GM21576 (cell line): ENCODE results near the gene USP36.

ENCODE experiments used
- ATAC-seq: cut with Tn5 transposase; IDR thresholded peaks from one replicate; pipeline ENCODE4 v1.9.1; 2021; ENCODE audit warnings: mild to moderate bottlenecking, moderate library complexity; ENCODE audit not compliant: unreplicated experiment

The USP36 gene

DNA sequence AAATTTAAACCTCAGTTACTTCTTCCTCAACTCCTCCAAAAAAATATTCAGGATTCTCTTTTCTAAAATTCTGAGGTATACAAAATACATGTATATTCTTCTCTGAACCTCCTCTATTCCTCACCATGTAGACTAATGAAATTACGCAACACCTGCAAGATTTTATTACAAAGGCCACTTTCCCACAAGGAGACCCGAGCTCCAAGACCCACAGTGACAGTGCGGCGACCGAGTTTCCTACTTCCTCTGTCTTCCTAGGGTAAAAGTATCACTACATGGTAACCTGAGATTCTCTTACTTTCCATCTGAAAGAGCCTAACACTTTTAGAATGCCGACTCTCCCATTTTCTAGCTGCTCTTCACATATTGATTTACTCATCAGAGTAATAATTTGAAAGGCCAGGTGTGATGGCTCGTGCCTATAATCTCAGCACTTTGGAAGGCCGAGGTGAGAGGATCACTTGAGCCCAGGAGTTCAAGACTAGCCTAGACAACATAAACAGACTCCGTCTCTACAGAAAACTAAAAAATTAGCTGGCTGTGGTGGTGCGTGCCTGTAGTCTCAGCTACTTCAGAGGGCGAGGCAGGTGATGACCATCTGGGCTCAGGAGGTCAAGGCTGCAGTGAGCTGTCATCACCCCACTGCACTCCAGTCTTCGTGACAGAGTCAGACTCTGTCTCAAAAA is 94.2 kb downstream of the USP36 start:
- ATAC-seq = no peak
